GM10847 (cell line): ENCODE data around the gene ABCA10.

Experiments used
- POLR2A ChIP-seq: IDR thresholded peaks from 2 replicates; pipeline ENCODE4 v1.6.1; 2011; ENCODE audit not compliant: insufficient read length; ENCODE audit errors: extremely low read depth

Gene ABCA10

GRCh38 chr17:69228576-69228975, at the start of gene ABCA10:
Gene ABCA10 (minus strand): TSS chr17:69228824. CDS start chr17:69225358, 3,466 bp downstream.
- no peak for TF ChIP-seq POLR2A

GRCh38 chr17:69275751-69276150, 47.1 kb upstream of the ABCA10 start:
- no peak for TF ChIP-seq POLR2A

- no peak for TF ChIP-seq POLR2A
Measured at GRCh38 chr17:69271023-69271422, 42.4 kb upstream of the ABCA10 start.

DNA sequence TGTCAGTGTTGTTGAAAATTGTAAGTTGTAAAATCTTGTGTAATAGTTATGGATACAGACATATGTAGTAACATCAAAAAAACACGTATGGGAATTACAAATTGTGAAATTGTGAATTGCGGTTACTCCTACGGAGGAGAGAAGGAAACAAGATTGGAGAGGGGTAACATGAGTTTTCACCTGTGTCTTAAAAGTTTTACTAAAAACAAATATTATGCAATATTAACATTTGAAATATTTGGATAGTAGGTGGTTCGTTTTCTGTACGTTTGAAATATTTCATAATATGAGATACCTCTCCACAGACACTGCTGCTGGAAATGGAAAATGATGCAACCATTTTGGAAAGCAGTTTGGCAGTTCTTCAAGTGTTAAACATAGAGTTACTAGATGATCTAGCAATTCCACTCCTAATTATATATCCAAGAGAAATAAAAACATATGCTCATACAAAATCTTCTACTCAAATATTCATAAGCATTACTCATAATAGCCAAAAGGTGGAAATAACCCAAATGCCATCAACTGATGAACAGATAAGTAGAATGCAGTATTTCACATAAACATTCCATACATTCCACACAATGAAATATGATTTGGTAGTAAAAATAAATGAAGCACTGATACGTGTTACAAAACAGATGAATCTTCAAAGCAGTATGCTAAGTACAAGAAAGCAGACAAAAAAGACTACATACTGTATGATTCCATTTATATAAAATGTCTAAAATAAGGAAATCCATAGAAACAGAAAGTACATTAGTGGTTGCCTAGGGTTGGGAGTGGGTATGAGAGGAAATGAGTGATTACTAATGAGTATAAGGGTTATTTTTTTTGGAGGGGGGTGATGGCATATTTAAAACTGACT, 40.7 kb upstream of the ABCA10 start:
- no peak for TF ChIP-seq POLR2A

GRCh38 chr17:69268543-69269014, 40.0 kb upstream of the ABCA10 start:
- no peak for TF ChIP-seq POLR2A

GRCh38 chr17:69267219-69267618, 38.6 kb upstream of the ABCA10 start:
- TF ChIP-seq POLR2A = no peak

- TF ChIP-seq POLR2A = no peak
Measured at GRCh38 chr17:69265873-69266272, 37.2 kb upstream of the ABCA10 start.

DNA sequence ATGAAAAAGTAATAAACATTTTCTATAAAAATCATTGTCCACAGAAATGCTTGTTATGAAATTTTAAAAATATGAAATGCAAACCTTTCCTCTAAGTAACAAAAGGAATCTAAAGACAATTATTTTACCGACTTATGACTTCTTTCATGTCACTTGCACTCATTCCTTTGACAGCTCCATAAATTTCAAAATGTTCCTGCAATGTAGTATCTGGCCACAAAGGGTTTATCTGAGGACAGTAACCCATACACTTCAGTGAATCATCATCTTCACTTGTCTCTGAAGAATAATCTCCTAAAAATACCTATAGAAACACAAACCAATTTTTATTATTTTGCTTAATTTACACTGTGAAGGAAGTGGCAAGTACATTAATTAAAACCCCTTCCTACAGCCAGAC, 25.6 kb upstream of the ABCA10 start:
- no peak for TF ChIP-seq POLR2A

GRCh38 chr17:69250641-69251040, 22.0 kb upstream of the ABCA10 start:
- no peak for TF ChIP-seq POLR2A

DNA sequence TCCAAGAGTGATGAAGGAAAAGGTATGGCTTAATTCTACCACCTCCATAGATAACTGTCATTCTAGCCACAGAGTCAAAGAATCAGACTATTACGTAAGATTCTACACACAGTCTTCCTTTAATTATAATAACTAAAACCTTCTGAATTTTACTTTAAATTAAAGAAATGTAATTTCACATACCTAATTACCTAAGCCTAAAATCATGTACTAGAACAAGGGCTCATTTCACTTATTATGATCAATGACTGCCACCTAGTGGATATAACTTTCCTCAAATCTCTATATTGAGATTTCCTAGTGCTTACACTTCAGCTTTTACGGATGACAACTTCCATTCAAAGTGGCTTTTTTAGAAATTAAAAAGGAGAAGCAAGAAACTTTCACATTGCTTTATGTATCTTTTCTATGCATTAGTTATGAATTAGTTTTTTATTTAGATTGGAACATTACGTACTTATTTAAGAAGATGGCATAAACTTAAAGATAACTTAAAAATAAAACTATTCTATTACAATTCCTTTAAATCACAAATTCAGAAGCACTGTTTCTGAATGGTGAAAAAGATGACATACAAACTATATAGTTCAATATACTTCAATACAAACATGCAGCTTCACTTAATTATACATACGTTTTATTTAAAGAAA, 18.2 kb upstream of the ABCA10 start:
- no peak for TF ChIP-seq POLR2A

- no peak for TF ChIP-seq POLR2A
Measured at GRCh38 chr17:69246202-69246601, 17.6 kb upstream of the ABCA10 start.

GRCh38 chr17:69245617-69246016, 17.0 kb upstream of the ABCA10 start:
- no peak for TF ChIP-seq POLR2A

DNA sequence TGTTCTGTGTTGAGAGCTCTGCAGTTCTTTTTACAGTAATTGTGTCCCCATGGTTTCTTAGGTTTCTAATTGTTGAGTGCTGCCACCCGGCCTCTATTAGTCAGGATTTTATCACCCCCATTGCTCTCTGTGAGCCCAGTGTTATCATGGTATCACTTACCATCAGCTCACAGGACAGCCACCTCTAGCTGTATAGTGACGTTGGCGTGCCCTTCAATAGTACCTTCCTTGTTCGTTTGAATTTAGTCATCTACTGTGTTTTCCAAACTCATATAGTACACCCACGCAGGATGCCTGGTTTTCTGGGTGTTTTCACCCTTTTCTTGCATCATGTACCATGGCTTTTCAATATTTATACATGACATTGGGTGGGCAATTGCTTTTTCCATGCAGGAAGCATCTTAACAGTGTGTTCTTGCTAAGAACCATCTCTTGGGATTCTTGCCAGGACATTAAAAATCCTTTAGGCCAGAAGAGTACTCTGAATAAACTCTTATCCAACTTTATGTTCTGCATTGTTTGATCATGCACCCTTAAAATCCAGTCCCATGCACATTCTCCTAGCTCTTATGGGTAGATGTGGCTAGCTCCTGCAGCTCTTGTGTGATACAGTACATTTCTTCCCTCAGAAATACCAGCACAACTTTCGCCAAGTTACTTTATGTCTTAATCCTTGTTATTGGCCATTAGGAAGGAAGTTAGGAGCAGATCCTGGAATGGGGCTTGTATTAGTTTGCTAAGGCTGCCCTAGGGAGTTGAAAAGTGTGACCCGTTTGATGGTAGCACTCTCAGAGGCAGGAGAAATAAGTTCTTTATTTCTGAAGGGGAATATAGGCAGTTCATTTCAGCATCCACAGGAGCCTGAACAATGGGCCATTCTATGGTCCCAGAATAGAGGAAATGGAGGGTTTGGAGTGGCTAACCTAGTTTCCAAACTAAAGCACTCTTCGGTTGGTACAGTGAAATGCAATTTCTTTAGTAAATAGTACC, 11.3 kb upstream of the ABCA10 start:
- TF ChIP-seq POLR2A = no peak

DNA sequence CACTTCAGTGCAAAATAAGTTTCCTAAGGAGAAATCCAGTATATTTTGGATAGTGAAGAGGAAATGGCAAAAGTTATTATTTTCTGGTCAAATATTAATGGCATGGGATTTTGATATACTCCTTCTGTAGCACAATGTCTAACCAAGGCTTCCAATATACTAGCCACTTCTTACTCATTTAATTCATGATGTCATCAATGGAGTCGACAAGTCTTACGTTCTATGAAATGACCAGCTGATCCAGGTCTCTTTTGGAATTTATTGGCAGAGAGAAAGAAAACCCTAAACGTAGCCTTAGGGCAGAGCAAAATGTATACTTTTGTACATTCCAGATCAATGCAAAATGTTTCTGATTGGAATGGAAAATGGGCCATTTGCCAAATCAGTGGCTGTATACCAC, 8.3 kb upstream of the ABCA10 start:
- TF ChIP-seq POLR2A = no peak

- TF ChIP-seq POLR2A = no peak
Measured at GRCh38 chr17:69236464-69236863, 7.8 kb upstream of the ABCA10 start.
